HG03565 (cell line): ENCODE results near the gene TNFRSF12A.
A peak's percentile ranks its signal among the peaks of the same experiment; 100 is the strongest.

Experiments used
- ATAC-seq: cut with Tn5 transposase; IDR thresholded peaks from one replicate; pipeline ENCODE4 v1.9.1; 2021; ENCODE audit warnings: mild to moderate bottlenecking, moderate library complexity; ENCODE audit not compliant: unreplicated experiment

TNFRSF12A gene, protein sequence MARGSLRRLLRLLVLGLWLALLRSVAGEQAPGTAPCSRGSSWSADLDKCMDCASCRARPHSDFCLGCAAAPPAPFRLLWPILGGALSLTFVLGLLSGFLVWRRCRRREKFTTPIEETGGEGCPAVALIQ

DNA sequence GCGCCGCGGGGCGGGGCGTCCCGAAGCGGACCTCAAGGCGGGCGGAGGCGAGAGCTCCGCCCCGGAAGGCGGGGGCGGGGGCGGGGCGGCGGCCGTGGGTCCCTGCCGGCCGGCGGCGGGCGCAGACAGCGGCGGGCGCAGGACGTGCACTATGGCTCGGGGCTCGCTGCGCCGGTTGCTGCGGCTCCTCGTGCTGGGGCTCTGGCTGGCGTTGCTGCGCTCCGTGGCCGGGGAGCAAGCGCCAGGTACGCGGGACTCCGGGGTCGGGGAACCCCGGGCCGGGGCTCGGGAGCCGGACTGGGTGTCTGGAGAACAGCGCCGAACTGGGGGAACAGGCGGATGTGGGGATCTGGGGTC, at the start of gene TNFRSF12A:
Gene TNFRSF12A (plus strand): TSS at position 122 of the 357 bp plus-strand sequence. CDS start 30 bp downstream, at position 152.
- no peak for ATAC-seq

DNA sequence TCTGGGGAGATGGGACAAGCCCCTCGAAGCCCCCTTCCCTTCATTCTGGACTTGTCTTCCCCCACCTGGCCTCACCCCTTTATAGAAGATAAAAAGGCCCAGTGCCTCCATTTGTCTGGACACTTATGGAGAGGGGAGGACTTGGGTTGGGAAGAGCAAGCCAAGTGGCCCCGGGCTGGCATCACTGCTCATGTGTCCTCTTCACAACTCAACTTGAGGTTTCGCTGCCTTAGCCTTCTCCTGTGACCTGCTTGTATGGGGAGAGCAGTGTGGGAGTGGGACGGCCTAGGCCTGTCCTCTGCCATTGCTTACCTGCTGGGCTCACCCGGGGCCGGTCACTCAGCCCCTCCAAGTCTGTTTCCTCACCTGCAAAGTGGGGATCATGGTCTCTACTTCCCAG, 49.6 kb upstream of the TNFRSF12A start:
- no peak for ATAC-seq

DNA sequence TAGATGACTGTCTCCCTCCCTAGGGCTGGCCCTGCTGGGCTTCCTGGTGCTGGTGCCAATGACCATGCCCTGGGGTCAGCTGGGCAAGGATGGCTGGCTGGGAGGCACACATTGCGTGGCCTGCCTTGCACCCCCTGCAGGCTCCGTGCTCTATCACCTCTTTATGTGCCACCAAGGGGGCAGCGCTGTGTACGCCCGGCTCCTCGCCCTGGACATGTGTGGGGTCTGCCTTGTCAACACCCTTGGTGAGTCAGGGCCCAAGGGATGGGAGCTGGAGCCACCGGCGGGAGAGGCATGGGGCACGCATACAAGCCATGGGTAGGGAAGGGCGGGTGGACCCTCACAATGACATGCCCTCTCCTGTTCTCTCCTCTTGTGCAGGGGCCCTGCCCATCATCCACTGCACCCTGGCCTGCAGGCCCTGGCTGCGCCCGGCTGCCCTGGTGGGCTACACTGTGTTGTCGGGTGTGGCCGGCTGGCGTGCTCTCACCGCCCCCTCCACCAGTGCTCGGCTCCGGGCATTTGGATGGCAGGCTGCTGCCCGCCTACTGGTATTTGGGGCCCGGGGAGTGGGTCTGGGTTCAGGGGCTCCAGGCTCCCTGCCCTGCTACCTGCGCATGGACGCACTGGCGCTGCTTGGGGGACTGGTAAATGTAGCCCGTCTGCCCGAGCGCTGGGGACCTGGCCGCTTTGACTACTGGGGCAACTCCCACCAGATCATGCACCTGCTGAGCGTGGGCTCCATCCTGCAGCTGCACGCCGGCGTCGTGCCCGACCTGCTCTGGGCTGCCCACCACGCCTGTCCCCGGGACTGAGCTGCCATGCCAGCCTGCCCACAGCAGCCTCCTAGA, 48.8 kb upstream of the TNFRSF12A start:
- ATAC-seq, result no peak

DNA sequence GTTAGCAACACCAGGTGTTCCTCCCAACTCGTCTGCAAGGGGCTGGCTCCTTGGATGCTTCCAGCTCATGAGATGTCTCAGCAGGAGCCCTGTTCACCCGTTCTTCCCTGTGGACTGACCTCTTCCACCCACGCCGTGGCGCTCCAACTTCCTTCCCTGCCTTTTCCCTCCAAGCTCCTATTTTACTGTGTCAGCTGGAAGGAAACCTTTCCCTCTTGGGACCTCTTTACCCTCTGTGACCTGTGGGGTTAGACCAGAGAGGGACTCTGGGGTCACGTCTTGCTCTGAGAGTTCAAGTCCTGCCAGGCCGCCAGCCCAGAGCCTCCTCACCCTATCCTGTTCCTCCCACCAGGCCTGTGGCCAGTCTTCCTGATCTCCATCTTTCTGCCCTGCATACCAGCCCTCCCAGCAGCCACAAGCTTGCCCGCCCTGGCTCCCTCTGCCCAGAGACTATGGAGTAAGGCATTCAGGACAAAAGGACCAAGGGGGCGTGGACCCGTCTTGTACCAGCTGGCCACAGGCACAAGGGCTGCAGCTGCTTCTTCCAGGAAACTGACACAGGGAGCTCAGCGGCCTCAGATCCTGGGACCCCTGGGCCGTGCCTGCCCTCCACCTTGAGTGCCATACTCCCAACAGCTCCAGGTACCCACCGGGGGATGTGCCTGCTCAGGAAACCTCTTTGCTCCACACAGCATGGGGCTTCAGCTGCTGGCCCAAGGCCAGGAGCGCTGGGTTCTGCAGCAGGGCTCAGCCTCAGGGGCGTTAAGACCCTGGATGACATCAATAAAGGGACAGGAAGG, 48.0 kb upstream of the TNFRSF12A start:
- ATAC-seq, result no peak

DNA sequence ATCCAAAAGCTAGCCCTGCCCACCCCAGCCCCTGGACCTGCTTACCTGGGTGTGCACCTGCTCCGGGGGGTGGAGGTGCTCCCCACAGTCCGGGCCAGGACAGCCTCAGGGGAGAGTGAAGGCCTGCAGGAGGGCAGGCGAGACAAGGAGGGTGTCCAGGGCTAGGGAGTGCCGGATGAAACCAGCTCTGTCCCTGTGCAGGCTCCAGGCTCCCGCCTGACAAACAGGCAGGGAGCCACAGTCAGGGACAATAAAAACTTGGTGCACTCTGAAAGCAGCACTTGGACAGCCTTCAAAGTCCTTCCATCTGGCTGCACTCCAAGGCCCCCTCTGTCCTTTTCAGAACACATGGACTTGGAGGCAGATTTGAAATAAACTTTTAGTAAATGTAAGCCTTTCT, 47.1 kb upstream of the TNFRSF12A start:
- ATAC-seq, result no peak

DNA sequence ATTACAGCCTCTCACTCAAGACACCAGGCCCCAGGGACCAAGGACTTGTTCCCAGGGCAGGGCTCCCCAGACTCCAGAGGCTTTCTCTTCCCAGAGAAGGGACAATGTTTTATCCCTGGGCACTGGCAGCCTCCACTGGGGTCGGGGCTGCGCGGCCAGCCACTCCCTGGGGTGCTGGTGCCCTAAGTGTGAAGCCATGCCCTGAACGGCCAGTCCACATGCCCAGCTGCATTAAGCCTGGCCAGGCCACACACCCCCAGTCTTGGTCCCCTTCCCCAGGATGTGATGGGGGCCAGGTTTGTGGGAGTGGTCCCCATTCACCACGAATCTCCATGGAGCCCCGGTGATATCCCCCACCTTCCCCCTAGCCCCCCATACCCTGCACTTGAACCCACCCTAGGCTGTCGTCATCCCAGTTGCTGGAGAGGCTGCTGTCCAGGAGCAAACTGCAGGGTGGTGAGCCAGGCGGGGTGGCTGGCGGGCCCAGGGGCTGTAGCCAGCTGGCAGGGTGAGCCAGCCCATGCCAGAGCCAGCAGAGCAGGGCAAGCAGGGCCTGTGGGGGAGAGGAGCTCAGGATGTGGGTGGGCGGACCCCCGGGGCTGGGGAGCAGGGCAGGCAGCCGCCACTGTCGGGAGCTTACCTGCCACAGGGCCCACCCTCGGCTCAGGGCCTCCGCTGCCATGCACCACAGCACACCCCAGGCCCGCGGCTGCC, 46.4 kb upstream of the TNFRSF12A start:
- no peak for ATAC-seq

DNA sequence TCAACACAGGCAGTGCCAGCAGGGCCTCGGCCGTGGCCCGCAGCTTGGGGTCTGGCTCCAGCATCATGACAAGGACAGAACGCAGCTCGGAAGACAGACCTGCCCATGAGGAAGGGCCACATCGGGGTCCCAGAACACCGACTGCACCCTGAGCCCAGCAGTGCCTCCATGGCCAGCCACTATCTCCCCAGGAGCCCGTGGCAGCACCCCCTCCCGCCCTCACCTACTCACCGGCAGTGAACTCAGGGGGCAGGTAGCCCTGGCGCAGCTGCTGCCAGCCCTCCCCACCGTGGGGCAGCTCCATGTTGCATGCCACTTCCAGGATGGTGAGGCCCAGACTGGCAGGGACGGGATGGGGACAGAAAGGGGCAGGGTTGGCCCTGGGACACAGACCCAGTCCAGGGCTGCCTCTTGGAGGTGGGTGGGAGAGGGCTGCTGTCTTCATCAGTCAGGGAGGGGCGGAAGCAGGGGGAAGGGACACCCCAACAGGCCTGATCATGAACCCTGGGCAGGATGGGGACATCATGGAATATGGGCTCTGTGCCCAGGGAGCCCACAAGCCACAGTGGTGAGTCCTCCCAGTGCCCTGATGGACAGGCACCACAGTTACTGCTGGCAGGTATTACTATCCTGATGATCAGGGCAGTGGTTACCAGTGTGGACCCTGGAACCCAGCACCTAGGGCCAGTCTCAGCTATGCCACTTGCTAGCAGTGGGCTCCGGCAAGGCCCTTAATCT, 45.7 kb upstream of the TNFRSF12A start:
- ATAC-seq, result no peak

DNA sequence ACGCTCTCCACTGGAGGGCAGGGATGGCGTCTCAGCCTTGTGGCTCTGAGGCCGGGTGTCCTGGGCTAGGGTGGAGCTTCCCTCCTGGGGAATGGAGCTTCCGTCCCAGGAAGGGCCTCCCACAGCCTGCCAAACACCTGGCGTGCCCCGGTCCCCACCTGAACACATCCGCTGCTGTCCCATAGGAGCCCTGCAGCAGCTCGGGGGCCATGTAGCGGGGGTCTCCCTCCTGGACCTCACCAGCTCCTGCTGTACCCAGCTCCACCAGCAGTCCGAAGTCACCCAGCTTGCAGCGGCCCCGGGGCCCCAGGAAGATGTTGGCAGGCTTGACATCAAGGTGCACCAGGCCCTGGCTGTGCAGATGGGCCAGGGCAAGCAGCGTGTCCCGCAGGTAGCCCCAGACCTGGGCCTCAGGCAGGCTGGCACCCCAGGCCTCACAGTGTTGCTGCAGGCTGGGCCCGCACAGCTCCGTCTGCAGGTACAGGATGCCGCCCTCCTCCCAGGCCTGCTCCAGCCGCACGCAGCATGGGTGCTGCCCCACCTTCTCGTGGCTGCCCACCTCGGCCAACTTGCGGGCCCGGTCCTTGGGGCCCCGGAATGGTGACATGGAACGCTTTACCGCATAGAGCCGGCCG, 44.9 kb upstream of the TNFRSF12A start:
- no peak for ATAC-seq

DNA sequence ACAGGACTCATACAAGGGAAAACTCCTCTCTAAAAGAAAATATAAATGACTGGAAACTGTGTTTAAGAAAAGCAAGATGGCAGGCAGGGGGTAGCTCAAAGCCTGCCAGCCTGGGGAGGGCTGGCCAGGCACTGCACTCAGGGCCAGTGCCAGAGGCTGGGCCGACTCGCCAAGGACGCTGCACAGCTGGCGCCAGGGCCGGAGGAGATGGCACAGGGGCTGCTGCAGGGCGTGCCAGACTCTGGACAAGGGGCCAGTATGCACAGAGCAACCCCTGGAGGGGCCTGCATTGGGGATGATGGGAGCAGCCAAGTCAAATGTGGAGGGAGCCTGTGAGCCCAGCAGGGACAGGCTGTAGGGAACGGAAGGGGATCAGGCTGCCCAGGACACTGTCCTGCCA, 44.0 kb upstream of the TNFRSF12A start:
- no peak for ATAC-seq

DNA sequence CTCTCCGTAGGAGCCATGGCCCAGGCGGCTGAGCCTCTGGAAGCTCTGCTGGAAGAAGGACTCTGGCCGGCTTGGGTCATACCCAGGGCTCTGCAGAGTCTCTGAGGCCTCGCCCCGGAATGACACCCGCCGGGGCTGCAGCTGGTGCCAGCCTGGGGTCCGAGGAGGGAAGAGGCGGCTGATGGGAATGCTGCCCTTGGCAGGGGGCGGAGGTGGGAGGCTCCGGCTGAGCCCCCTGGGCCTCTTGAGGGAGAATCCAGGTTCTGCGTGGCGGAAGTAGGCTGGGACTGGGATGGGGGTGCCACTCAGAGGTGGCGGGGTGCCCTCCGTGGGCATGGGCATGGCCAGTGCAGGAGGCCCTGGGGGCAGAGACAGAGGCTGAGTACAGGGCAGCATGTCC, 43.5 kb upstream of the TNFRSF12A start:
- no peak for ATAC-seq

DNA sequence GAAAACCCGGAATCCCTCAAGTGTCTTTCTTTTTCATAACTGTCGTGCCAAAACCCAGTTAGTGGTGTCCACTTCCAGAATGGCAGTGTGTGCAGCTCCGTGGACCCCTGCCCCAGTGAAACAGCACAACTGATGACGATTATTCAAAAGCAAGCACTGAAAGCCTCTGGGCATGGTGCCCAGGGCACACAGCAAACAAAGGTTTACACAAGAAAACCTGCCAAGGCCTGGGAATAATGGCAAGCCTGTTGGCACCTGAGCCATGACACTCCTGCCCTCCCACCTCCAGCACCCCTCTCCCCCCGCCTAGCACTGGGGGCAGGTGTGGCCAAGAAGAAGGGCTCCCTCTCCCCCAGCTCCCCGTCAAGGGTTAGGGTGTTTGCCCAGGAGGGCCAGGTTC, 42.7 kb upstream of the TNFRSF12A start:
- no peak for ATAC-seq

DNA sequence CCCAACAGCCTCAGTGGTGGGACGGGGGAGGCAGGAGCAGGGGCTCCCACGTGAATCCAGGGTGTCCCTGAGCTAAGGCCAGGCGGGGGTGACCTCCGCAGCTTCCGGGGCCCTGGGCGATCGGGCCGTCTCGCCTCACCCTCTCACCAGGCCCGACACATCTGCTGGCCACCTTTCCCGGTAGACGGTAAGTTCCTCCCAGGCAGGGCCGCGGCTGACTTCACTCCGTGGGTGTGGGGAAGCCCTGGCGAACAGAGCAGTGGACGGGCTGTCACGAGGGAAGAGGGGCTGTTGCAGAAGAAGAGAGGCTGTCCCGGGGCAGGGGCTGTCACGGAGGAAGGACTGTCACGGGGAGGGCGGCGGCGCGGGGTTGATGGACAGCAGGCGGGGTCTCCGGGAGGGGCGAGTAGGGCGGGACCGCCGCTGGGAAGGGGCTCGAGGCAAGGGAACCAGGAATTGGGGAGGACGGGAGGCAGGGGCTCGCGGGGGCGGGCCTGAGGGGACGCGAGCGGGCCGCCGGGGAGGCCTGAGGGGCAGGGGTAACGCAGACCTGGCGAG, 40.4 kb upstream of the TNFRSF12A start:
- no peak for ATAC-seq

DNA sequence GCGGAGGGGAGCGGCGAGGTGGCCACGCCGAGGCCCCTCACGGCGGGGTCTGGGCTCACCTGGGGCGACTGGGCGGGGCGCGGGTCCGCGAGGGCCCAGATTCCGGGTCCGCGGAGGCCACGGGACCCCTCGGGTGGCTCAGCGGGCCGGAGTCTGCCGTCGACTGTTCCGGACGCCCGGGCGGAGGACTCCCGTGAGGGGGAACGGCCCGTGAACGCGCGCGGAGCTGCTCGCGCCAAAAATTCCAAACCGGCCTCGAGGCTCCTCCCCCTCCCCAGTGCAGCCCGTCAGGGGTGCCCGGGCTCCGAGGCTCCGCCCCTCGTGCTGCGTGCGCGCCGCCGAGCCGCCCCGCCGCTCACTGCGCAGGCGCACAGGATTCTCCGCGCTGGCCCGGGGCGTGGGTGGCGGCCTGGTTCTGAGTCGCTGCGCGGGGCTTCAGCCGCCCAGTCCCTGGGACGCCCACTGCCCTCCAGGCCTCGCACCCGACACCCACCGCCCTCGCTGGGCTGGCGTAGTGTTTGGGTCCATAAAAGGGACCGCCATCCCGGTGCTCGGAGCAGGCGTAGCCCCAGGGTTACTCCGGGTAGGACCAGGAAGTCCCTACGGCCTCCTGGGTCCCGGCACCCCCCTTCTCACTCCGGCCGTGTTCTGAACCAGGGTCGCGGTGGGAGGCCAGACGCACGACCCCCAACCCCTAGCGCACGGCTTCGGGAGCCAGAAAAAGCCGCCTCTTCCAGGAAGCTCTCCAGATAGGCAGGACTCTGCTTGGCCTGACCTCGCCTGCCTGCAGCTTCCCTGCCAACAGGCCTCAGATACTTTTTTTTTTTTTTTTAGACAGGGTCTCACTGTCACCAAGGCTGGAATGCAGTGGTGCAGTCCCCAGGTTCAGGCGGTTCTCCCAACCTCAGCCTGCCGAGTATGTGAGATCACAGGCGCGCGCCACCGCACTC, 39.7 kb upstream of the TNFRSF12A start, which contains the start of gene PKMYT1:
Gene PKMYT1 (minus strand): TSS at position 220 of the 950 bp plus-strand sequence. CDS start 789 bp downstream, outside the sequence.
- ATAC-seq, result peak; percentile 66

DNA sequence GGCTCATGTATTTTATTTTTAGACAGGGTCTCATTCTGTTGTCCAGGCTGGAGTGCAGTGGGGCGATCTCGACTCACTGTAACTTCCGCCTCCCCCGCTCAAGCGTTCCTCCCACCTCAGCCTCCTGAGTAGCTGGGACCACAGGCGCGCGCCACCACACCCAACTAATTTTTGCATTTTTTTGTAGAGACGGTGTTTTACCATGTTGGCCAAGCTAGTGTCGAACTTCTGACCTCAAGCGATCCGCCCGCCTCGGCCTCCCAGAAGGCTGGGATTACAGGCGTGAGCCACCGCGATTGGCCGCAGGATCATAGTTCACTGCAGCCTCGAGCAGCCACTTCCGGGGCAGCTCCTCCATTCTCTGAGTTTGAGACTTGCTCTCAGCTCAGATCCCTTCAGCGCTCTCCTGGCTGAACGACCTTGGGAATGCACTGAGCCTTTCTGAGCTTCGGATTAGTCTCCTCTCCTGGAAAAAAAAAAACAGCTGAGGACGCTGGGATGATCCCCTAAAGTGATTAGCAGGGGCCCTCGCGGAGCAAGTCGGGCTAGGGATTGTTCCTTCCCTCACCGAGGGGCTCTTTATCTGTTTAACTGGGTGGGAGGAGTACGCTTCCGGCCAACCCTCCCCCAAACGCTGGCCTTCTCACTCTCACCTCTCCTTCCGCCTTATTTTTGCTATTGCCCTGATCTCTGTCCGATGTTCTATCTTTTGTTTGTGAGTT, 38.8 kb upstream of the TNFRSF12A start:
- ATAC-seq, result no peak

DNA sequence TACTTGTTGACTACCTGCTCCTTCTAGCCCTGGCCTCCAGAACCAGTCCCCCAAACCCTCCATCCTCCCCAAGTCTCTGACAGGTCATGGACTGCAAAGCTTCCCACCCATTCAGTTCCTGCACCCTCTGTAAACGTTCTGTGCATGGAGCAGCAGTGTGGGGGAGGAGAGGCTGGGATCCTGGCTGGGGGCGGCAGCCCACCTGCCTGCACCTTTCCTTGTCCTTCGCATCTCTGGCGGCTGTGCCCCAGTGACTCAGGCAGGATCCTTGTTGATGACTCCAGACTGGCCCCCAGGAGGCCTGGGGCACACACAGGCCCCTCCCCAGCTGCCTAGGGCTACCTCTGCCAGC, 38.3 kb upstream of the TNFRSF12A start:
- no peak for ATAC-seq

DNA sequence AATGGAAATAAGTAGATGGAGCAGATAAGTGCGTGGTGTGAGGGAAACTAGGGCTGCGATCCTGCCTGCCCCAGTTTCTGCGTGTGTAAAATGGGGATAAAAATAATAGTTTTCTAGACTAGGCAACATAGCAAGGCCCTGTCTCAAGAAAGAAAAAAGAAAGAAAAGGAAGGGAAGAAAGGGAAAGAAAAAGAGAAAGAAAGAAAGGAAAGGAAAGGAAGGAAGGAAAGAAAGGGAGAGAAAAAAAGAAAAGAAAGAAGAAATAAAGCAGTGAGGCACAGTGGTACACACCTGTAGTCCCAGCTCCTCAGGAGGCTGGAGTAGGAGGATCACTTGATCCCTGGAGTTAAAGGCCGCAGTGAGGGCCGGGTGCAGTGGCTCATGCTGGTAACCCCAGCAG, 37.8 kb upstream of the TNFRSF12A start:
- ATAC-seq, result no peak

DNA sequence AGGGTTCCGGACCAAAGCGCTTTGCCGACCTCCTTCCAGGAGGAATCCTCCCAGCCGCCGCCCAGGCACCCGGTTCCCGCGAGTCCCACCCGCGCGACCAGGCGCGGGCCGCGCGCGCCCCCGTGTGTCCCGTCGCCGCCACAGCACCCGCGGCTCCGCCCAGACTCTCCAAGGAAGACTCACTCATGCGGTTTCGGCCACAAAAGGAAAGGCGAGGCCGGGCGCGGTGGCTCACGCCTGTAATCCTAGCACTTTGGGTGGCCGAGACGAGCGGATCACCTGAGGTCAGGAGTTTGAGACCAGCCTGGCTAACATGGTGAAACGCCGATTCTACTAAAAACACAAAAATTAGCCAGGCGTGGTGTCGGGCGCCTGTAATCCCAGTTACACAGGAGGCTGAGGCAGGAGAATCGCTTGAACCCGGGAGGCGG, 36.4 kb upstream of the TNFRSF12A start:
- ATAC-seq, result peak; percentile 33

DNA sequence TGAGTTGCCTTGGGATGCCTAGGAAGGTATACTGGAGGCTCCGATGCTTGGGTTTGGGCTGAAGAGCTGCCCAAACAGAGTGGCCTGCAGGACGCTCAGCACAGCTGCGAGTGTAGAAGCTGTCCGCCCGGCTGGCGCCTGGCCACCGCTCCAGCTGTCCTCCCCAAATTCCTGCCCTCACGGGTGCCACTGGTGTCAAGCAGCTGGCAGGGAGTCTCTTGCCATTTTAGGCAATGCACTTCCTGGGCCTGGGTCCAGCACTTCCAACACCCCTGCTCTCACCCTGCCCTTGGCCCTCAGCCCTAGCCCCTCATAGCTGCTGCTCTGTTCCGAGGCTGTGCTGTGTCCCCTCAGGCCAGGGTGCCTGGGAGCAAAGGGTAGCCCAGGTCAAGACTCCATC, 34.7 kb upstream of the TNFRSF12A start:
- no peak for ATAC-seq
